ENCODE measurements around the gene TDRD15.
"Not testable (repeated sequence)": the region's sequence is repeated elsewhere in the genome, so short reads cannot be mapped to it uniquely, and the experiment has no call there.

TDRD15 gene

GRCh38 chr2:21123473-21124393, at the start of gene TDRD15:
Gene TDRD15, plus strand, starts transcription at chr2:21123968. Its CDS starts 13,500 bp downstream, at chr2:21137468.
- no peak for DNase-seq

- DNase-seq, result no peak
Observed at GRCh38 chr2:21078296-21078695, 45.5 kb upstream of the TDRD15 start.

GRCh38 chr2:21083482-21083881, 40.3 kb upstream of the TDRD15 start:
- no peak for DNase-seq

- no peak for DNase-seq
Observed at GRCh38 chr2:21084401-21084800, 39.4 kb upstream of the TDRD15 start.

GRCh38 chr2:21092308-21092869, 31.4 kb upstream of the TDRD15 start:
- no peak for DNase-seq

GRCh38 chr2:21095178-21095577, 28.6 kb upstream of the TDRD15 start:
- DNase-seq, result no peak

GRCh38 chr2:21095714-21096113, 28.1 kb upstream of the TDRD15 start:
- DNase-seq, result no peak

GRCh38 chr2:21096458-21096857, 27.3 kb upstream of the TDRD15 start:
- DNase-seq, result no peak

- DNase-seq, result no peak
Observed at GRCh38 chr2:21097331-21097730, 26.4 kb upstream of the TDRD15 start.

- no peak for DNase-seq
Observed at GRCh38 chr2:21098294-21098693, 25.5 kb upstream of the TDRD15 start.

GRCh38 chr2:21099281-21099907, 24.4 kb upstream of the TDRD15 start:
- DNase-seq, result no peak

- DNase-seq, result not testable (repeated sequence)
Observed at GRCh38 chr2:21101514-21102155, 22.1 kb upstream of the TDRD15 start.

GRCh38 chr2:21102356-21102755, 21.4 kb upstream of the TDRD15 start:
- DNase-seq, result no peak

- no peak for DNase-seq
Observed at GRCh38 chr2:21103274-21103891, 20.4 kb upstream of the TDRD15 start.

- no peak for DNase-seq
Observed at GRCh38 chr2:21104030-21104660, 19.6 kb upstream of the TDRD15 start.

GRCh38 chr2:21111012-21111411, 12.8 kb upstream of the TDRD15 start:
- DNase-seq, result no peak

- no peak for DNase-seq
Observed at GRCh38 chr2:21117688-21118087, 6.1 kb upstream of the TDRD15 start.

- DNase-seq, result no peak
Observed at GRCh38 chr2:21118302-21118920, 5.4 kb upstream of the TDRD15 start.

- DNase-seq, result no peak
Observed at GRCh38 chr2:21131861-21132260, 8.1 kb downstream of the TDRD15 start.

GRCh38 chr2:21135585-21135984, 11.8 kb downstream of the TDRD15 start:
- DNase-seq, result no peak

- DNase-seq, result no peak
Observed at GRCh38 chr2:21142149-21142548, 18.4 kb downstream of the TDRD15 start.

- no peak for DNase-seq
Observed at GRCh38 chr2:21146638-21147037, 22.9 kb downstream of the TDRD15 start.
